Epithelial cell of esophagus (primary cell): ENCODE data around the gene KRTAP10-4.
"Not testable (repeated sequence)": the region's sequence is repeated elsewhere in the genome, so short reads cannot be mapped to it uniquely, and the experiment has no call there.

ENCODE experiments used
- DNase-seq: peaks from one replicate; pipeline ENCODE4 v3.0.0; 2010; ENCODE audit warnings: low read depth
- H3K4me3 ChIP-seq: 2 replicates; pipeline ENCODE4 v1.5.1; 2011; ENCODE audit warnings: mild to moderate bottlenecking, low read length, control low read depth
- CTCF ChIP-seq: IDR thresholded peaks from 2 replicates; pipeline ENCODE4 v1.5.1; 2011; ENCODE audit warnings: low read depth, mild to moderate bottlenecking, low read length, control low read depth, inconsistent platforms; ENCODE audit not compliant: insufficient read depth; ENCODE audit errors: missing control alignments

The KRTAP10-4 gene

GRCh38 chr21:44573630-44574456, at the start of gene KRTAP10-4:
KRTAP10-4 (plus strand) TSS chr21:44573729; CDS start chr21:44573759, 30 bp downstream.
- DNase-seq, H3K4me3 ChIP-seq: not testable (repeated sequence)

GRCh38 chr21:44524414-44525371, 48.8 kb upstream of the KRTAP10-4 start:
- H3K4me3 ChIP-seq: no peak overlapping the region
- no peak for DNase-seq
- TF ChIP-seq CTCF: no peak

GRCh38 chr21:44525391-44526095, 48.0 kb upstream of the KRTAP10-4 start:
- DNase-seq: no peak
- TF ChIP-seq CTCF: no peak

GRCh38 chr21:44526096-44526997, 47.2 kb upstream of the KRTAP10-4 start:
- no peak for TF ChIP-seq CTCF
- no peak overlapping the region for H3K4me3 ChIP-seq
- DNase-seq: no peak

More at GRCh38 chr21:44525391-44526095, 48.0 kb upstream of the KRTAP10-4 start:
- no peak overlapping the region for H3K4me3 ChIP-seq

- no peak for DNase-seq
- no peak overlapping the region for H3K4me3 ChIP-seq
- no peak for TF ChIP-seq CTCF
Measured at GRCh38 chr21:44527156-44527982, 46.2 kb upstream of the KRTAP10-4 start.

- no peak for DNase-seq
- H3K4me3 ChIP-seq: no peak overlapping the region
- no peak for TF ChIP-seq CTCF
Measured at GRCh38 chr21:44527983-44528633, 45.4 kb upstream of the KRTAP10-4 start.
